Retina (tissue), 1 donor: ENCODE data around the gene DUSP6.

Source experiments
- DNase-seq: peaks from one replicate; pipeline ENCODE4 v3.0.0-alpha.2; 2016

The DUSP6 gene, protein sequence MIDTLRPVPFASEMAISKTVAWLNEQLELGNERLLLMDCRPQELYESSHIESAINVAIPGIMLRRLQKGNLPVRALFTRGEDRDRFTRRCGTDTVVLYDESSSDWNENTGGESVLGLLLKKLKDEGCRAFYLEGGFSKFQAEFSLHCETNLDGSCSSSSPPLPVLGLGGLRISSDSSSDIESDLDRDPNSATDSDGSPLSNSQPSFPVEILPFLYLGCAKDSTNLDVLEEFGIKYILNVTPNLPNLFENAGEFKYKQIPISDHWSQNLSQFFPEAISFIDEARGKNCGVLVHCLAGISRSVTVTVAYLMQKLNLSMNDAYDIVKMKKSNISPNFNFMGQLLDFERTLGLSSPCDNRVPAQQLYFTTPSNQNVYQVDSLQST

DNA sequence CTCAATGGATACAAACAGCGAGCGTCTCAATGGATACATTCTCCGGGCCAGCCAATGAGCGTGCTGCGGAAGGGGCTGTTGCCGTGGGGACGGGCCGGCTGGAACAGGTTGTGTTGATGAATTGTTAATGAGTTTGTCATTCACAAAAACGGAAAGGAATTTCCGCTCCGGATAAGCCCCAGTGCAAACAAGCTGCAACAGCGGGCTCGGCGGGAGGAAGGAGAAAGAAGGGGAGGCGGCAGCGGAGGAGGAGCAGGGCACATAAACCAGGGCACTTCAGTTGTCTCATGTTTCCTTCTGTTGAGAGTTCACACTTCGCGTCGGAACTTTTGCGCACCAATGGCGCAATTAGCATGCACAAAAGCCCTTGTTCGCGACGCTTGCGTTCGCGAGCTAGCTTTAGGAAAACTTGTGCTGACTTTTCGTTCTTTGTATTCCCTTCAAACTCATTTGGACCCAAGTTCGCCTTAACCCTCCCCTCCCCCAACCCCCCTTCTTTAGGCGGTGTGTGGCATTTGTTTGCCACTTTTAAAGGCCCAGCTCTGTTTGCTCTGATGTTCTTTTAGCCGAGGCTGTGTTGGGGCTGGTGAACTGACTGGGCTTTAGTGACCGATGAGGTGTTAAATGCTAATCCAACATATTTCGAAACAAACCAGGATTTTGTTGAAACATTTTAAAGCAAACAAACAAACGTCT, at the start of gene DUSP6:
DUSP6 (minus strand) TSS at position 10 of the 696 bp plus-strand sequence. CDS start 462 bp downstream, outside the sequence.
- peak; percentile 97 for DNase-seq

DNA sequence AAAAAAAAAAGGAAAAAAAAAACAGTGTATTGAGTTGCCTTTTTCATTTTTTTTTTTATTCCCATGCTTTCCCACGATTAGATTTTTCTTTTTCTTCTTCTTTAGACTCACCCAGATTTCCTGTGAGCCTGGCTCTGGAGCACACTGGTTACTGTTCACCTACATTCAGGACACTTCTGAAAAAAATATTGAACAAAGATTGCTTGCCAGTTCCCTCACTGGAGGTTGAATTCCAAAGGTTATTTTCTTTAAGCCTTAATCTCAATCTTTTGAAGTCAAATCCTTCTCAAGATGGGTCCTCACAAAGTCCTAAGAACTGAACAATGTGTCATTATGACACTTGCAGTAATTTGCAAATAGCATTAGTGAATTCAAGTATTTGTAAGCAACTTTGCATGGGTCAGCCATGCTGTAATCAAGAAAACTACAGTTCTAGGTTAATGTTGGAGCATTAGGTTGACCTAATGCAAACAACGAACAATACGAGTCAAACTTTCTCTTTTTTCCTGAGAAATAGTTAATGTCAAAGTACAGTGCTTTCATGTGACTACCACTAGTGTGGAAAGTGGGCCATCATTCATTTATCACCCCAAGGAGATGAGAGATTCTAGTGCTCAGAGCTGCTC, 49.2 kb upstream of the DUSP6 start:
- DNase-seq = no peak

DNA sequence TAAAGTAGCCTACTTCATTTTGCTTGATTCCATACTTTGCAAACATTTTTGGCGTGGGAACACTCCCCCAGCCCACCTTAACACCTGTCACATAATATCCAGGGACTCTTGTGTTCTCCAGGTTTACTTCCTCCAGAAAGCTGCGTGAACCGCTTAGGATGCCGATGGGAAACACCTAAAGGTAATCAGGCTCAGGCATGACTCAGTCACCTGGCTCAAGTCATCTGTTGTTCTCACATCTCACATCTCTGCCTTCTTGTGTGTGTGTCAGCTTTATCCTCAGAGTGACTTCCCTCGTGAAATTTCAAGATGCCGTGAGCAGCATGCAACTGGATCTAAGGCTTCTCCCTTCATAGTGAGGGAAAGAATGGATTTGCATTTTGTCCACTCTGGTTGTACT, 48.1 kb upstream of the DUSP6 start:
- no peak for DNase-seq

DNA sequence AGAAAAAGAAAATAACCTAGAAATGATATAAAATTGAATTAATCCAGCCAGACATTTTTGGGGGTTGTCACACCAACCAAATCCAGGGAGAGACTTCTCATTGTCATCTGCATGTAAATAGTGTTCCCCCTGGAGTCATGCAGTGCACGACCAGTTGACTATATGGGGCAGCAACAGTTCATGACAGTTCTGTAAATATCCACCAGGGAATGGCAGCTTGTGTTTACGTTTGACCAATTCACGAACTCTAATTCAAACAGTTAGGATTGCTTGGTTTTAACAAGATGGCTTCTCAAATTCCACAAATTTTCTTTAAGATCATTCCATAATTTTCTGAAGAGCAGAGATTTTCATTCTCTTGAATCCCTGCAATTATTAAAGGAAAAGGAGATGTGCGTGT, 43.4 kb upstream of the DUSP6 start:
- DNase-seq = no peak

DNA sequence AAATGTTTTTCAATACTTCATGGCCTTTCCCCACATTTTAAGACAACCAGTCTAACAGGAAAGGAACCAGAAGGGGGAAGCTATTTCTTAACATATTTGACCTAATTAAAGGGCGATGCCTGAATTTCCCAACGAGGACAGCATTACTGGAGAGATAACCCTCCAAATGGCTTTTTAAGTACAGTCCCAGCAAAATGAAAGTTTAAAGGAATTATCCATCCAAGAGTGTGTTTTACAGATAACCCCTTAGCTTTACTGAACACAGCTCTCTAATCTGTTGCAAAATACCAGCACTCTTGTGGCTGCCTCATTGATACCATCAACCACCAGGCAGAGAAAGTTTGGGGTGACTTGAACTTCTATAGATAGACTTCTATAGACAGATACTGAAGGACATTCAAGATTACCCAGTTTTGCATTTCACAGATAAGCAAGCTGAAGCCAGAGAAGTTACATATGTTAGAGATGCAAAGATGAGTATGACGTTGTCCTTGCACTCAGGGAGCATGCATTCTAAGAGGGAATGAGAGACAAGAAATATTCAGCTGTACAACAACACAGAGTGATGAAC, 41.3 kb upstream of the DUSP6 start:
- DNase-seq = no peak

DNA sequence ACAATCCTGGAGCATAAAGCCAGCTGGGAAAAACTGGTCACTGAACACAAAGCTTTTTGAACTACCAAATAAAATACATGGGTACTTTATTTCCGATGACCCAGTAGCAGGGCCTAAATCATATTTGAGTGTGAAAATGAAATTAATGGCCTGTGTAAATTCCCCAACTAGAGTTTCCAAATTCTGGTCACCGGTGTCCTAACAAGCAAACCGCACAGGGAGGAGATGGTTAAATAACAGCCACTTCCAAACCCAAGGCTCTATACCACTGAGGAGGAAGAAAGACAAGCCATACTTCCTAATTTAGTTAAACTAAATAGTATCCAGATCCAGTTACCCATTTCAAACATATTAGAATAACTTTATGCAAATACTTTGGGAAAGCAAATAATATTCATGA, 40.1 kb upstream of the DUSP6 start:
- no peak for DNase-seq

DNA sequence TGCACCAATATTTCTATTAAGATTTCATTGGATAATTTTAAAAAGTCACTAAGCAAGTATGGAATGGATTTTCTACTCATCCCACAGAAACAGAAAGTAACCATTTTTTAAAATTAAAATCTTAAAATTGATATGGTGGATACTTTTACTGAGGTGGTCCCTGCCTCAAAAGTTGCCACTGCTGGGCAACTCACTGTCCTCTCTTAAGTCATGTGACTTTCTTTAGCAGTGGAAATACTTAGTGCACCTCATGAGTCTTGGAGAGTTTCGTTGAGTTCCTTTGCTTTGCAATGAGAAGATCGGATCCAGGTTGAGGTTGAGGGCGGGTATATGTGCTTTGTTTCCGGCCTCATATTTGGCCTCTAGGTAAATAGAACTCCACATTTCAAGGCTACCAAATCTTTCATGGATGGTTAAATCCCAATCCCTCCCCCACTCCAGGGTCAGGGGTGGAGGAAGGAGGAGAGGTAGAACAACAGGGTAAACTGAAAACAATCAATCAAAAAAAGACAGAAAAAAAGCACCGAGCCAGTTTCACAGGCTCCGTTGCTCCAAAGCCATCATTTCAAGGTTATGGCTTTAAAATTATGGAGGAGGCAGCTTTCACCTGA, 39.5 kb upstream of the DUSP6 start:
- DNase-seq = no peak

DNA sequence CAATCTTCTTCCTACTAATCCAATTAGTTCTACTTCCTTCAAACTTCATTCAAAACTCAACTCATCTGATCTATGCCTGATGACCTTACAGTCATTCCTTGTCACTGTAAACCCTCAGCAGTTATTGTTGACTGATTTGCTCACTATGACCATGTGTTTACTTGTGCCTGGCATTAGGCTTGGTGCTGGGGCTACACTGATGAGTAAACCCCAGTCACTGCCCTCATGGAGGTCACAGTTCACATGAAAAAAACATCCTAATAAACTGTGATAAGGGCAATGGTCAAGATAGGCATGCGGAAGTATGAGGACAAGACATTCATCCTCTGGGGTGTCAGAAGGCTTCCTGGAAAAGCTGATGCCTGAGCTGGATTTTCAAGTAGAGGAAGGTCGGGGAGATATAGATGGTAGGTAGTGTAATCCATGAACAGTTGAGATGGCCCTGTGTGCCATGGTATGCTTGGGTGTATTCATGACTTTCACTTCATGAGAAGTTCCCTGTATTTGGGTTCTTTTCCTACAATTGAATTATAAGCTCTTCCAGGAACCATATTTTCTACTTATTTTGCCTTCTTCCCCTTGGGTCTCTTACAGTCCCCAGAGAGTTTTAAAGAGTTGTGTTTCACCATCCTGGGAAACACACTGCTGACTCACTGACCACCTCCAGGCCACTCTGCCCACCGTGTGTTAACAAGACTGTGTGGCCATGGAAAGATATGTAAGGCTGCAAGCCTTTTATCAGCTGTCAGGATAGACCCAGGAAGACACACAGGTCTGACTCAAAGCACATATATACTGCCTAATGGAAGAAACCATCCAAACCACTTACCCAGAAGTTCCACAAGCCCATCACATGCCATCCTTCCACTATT, 38.7 kb upstream of the DUSP6 start:
- DNase-seq = no peak

DNA sequence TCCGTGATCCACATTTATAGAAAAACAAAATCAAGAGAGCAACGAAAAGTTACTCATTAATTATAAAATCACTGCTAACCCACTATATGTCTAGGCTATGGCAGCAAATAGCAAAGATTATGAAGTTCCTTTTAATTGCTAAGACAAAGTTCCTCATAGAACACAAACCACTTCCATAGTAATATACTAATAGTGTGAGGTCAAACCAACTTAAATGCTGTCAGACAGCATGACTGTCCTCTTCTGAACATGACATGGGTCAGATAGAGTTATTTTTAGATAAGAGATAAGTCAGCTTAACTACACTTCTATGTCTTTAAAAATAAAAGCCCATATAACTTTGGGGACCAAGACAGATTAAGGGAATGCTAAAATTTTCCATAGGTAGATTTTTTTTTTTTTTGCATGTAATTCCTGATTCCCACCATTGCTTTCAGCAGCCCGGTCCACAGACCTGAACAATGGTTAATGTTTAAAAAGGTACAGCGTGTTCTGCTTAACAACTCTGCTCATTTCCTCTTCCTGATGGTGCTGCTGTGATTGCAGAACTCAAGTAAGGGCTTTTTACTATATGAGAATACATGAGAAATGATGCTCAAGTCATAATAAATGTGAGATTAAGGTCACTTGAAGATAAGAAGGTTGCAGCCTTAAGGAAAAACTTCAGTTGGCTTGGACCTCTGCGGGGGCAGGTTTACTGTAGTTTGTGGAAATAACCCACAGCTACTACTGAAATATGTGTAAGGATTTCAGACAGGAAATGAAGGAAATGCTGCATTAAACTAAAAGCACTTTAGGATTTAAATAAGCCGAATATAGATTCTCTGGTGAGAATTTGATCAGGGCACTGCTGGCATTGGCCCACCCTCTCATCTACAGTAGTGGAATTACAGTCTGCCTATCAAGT, 37.7 kb upstream of the DUSP6 start:
- no peak for DNase-seq

DNA sequence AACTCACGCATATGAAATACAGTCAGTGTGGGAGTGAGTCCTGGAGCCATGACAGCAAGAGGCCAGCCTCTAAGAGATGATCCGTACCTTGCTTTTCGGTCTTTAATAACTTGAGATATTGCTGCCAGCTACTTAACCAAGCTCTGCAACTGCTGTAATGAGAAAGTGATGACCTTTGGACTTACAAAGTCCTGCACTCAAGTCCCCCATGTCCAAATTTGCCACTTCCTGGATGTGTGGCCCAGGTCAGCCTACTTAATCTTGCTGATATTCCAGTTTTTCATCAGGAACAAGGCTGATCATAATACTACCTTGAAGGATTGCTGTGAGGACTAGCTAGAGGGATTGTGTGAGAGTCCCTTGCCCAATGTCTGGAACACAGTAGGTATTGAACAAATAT, 33.8 kb upstream of the DUSP6 start:
- DNase-seq = no peak

DNA sequence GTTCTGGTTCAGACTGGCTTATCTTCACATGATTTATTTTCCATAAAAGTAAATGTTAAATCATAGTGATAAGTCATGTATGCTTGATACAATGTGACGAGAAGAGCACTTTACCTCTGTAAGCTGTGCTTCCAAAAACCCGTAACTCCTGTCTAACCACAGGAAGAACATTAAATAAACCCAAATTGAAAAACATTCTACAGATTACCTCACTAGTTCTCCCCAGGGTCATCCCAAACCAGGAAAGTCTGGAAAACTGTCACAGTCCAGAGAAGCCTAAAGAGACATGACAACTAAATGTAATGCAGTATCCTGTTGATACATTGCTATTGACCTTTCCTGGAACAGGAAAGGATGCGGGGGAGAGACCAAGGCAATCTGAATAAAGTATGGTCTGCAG, 32.5 kb upstream of the DUSP6 start:
- no peak for DNase-seq

DNA sequence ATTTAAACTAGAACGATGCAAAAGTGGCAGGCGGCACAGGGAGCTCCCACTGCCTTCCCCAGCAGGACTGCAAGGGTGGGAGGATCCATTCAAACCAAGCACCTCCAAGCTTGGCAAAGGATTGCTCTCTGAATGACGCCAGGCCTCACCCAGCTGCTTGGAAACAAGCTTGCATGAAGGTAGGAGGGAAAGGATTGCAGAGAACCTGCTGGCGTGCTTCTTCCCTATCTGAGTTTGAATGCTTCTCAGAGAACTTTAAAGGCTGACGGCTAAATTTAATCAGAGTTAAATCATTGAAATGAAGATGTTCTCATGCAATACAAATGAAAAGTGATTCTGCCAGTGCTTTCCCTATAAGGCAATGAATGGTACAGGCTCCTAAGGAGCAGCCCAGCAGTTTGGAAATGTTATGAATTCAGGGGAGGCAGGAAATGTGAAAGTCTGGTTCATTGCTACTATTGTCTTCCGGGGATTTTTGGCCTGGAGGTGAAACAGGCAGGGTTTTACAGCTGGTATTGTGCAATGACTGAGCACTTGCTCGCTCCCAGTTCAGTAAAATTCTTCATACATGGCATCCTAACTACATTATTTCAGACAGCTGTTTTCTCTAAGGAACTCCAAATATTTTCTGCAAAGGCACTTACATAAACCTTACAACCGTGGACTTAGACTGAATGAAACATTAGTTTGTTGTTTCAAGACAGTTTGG, 31.9 kb upstream of the DUSP6 start:
- no peak for DNase-seq

DNA sequence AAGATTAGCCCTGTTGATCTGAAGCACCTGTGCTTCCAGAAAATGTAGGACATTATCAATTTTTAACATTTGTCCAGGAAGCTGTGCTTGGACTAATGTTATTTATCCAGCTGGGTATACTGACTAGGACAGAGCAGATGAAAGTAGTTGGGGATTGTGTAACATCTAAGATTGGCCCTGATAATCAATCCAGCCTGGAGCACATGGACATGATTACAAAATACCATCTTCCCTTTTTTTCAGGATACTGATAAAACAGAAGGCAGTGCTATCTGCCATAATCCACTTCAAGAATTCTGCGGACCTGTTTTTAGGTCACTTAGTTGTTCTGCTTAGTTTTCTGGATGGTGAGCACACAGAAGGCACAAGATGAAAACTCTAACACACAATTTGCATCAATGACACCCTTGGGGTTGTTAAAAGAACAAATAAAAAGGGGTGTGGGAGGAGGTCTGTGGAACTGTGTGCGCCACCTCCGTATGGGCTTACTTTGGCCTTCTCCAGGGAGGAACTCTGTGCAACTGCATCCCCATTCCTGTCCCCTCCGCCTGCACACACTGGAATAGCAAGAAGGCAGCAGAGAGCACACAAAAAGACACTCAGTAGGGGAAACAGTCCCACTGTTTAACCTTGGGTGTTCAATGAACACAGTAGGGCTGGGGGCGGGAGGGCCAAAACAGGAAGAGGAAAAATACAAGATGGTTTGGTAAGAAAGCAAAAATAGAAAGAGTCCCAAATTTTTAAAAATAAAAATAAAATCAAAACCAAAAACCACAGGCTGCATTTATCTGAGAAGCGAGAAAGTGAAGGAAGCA, 31.1 kb upstream of the DUSP6 start:
- DNase-seq = no peak

DNA sequence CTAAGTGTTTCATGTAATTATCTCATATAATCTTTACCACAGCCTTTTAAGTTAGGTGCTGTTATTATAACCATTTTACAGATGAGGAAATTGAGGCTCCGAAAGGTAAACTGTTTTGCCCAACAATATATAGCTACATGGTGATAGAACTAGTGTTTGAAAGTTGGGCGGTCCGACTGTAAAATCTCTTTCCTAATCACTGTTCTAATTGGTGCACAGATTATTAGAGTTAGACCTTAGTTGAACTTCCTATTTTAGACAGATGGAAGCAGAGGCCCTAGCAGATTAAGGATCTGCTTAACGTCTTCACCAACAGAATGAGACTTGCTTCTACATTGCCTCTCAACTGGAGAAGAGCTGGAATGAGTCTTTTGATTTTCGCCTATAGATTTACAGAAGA, 30.0 kb upstream of the DUSP6 start:
- no peak for DNase-seq

DNA sequence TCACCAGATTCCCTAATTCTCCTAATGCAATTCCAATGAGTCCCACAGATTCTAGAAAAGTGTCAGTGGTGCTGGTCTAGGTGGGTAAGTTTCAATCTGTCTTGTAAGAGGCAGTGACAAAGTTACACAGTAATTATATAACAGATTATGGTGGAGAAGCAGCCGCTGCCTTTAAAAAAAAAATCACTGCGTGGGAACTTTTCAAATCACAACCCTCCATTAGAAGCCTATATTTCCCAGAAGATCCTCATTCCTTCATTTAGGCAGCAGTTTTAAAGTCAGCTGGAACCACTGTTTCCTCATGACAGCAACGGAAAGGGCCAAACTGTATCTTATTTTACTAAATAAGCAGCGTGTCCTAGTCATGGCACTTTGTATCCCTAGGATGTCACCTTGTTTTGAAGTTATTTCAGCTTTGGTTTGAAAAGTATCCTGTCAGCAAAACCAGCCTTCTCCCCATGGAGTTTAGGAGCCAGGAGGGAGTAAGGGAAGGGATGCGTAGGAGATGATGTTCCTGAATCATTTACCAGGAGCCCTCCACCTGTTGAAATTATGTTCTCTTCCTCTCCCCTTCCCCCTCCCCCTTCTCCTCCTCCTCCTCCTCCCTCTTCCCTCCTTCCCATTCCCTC, 27.7 kb upstream of the DUSP6 start:
- DNase-seq = no peak

DNA sequence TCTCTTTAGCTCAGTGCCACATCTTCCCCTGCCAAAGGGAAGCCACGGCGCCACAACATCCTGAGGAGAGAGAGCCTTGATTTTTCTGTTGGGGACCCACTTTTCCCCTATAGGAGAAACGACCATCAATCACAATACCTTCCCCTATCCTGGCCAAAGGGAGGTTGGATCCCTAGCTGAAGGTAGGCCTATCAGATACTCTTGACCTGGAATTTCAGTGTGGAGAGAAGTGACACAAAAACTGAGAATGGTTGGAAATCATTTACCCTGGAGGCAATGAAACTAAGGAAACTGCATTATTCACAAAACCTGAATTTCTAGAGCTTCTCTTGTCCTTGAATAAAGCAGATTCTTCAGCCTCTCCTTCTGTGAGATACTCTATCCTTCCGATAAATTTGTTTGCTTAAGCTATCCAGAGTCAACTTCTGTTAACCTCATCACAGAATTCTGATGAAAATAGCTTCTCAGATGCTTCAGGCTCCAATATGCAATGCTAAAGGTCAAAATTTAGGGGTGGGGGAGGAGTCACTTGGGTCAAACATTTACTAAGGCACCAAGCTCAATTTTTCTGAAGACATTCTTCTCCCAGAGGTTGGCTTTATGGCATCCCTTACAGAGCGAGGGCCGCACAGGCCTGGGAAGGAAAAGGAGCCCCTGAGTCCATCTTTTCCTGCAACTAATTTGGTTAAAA, 27.0 kb upstream of the DUSP6 start:
- DNase-seq = no peak

DNA sequence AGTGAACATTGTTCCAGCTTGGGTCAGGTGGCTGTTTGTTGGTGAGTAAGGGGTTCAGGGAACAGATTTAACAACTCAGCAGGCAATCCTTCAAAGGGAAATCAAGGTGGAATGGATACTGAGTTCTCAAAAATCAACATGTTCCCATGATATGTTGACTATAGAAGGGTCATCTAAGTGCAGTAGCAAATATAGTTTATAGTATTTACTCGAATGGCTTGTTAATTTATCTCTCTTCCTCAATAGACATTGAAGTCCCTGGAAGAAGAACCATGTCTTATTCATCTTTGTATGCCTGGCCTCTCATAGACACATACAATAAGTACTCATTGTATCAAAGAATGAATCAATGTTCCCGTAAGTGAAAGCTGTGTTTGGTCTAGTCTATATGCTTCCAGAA, 24.5 kb upstream of the DUSP6 start:
- no peak for DNase-seq

DNA sequence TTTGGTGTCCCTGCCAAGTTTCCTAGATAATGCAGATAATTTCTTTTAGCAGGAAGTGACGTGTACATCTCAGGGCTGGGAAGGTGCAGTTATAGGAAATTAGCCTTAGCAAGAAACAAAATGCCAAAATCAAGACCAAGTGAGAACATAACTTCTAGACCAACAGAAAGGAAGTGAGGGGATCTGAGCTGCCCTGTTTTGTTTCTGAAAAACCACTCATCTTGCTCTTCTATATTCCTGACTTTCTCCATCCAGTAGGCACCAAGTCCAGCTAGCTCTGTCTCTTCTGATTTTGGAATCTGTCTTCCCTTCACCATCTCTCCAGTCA, 23.9 kb upstream of the DUSP6 start:
- DNase-seq = no peak
